Naive thymus-derived CD4-positive, alpha-beta T cell (primary cell): ENCODE results near the gene RECK. TPM values are rescaled to one million over a fixed set of nuclear protein-coding genes. Genes with fewer than 3 reads are reported as not detected.
"Not testable (repeated sequence)": the region's sequence is repeated elsewhere in the genome, so short reads cannot be mapped to it uniquely, and the experiment has no call there.

ENCODE experiments used
- ATAC-seq: fragments of 150-1000 bp; cut with Tn5 transposase; 2 replicates; pipeline ENCODE4 v1.10.0; 2021; ENCODE audit warnings: mild to moderate bottlenecking, moderate library complexity
- CTCF ChIA-PET: fragments of 350-600 bp; sonication (Branson Sonifier 250); formaldehyde crosslinking; loops from one replicate; lab custom pipeline; 2021; ENCODE audit warnings: antibody characterized with exemption; lab: Charles Lee
- POLR2A ChIA-PET: fragments of 350-600 bp; sonication (Branson Sonifier 250); formaldehyde crosslinking; loops from one replicate; lab custom pipeline; 2021; ENCODE audit warnings: antibody characterized with exemption, inconsistent platforms; lab: Charles Lee
- DNase-seq, 9 donors: peaks; one replicate each; pipeline versions ENCODE4 v3.0.0 to v3.0.0-alpha.2; 2020 to 2022; ENCODE audit warnings: mixed read lengths in 1 of 9
- H3K27ac ChIP-seq: one replicate; pipeline ENCODE4 v1.7.0; 2013; ENCODE audit warnings: mild to moderate bottlenecking, low read depth, low read length, moderate library complexity
- H3K27me3 ChIP-seq, 2 donors: one replicate each; pipeline ENCODE4 v1.7.0; 2013; ENCODE audit warnings: low read length in 2 of 2, mild to moderate bottlenecking in 2 of 2, moderate library complexity in 2 of 2; ENCODE audit not compliant: control insufficient read depth in 2 of 2, insufficient read depth in 2 of 2
- H3K36me3 ChIP-seq, 3 experiments: 1 replicate in 2 of 3; 2 replicates in 1 of 3; pipeline ENCODE4 v1.7.0; 2013; ENCODE audit warnings: low read length in 3 of 3, mild to moderate bottlenecking in 3 of 3, moderate library complexity in 1 of 3; ENCODE audit not compliant: insufficient read depth in 3 of 3, control insufficient read depth in 2 of 3
- H3K4me1 ChIP-seq, 2 donors: one replicate each; pipeline ENCODE4 v1.7.0; 2013; ENCODE audit warnings: low read length in 2 of 2, mild to moderate bottlenecking in 2 of 2, moderate library complexity in 1 of 2; ENCODE audit not compliant: control insufficient read depth in 2 of 2, insufficient read depth in 2 of 2
- H3K4me3 ChIP-seq: 2 replicates; pipeline ENCODE4 v1.7.0; 2013; ENCODE audit warnings: mild to moderate bottlenecking, low read length
- H3K9me3 ChIP-seq, 3 experiments: 1 replicate in 2 of 3; 2 replicates in 1 of 3; pipeline ENCODE4 v1.7.0; 2013; ENCODE audit warnings: low read length in 3 of 3; ENCODE audit not compliant: control insufficient read depth in 2 of 3
- H3K27ac Mint-ChIP-seq, 9 donors: one replicate each; pipeline ENCODE4 v1.8.0; 2020 to 2022; ENCODE audit warnings: mixed read lengths in 9 of 9, mild to moderate bottlenecking in 8 of 9, moderate library complexity in 5 of 9, inconsistent platforms in 2 of 9
- H3K27me3 Mint-ChIP-seq, 5 donors: one replicate each; pipeline ENCODE4 v1.8.0; 2021 to 2022; ENCODE audit warnings: mixed read lengths in 5 of 5, mild to moderate bottlenecking in 1 of 5
- H3K36me3 Mint-ChIP-seq, 5 donors: one replicate each; pipeline ENCODE4 v1.8.0; 2020 to 2022; ENCODE audit warnings: mixed read lengths in 5 of 5, mild to moderate bottlenecking in 3 of 5, inconsistent platforms in 1 of 5
- H3K4me1 Mint-ChIP-seq, 7 donors: one replicate each; pipeline ENCODE4 v1.8.0; 2020 to 2022; ENCODE audit warnings: mixed read lengths in 7 of 7, mild to moderate bottlenecking in 3 of 7, inconsistent platforms in 1 of 7
- H3K4me3 Mint-ChIP-seq, 10 donors: one replicate each; pipeline ENCODE4 v1.8.0; 2020 to 2022; ENCODE audit warnings: mild to moderate bottlenecking in 10 of 10, mixed read lengths in 10 of 10, moderate library complexity in 6 of 10, inconsistent platforms in 2 of 10
- H3K9me3 Mint-ChIP-seq, 11 donors: one replicate each; pipeline ENCODE4 v1.8.0; 2020 to 2022; ENCODE audit warnings: mixed read lengths in 11 of 11, mild to moderate bottlenecking in 4 of 11, inconsistent platforms in 1 of 11, moderate library complexity in 1 of 11
- intact Hi-C, 2 donors: fragments of 100-400 bp; cut with micrococcal nuclease; formaldehyde crosslinking; loops; one replicate each; pipeline ENCODE4 v1.15.1; 2023
- polyA plus RNA-seq, 2 donors: library from polyadenylated mRNA; unstranded; fragments of 300-500 nt; fragmentation: Illumina TruSeq; gene quantifications; one replicate each; pipeline ENCODE4 v1.2.3, GENCODE V29; 2021
- total RNA-seq, 6 experiments: library from RNA in 5 of 6; stranded (reverse) in 5 of 6; gene quantifications; 1 replicate in 5 of 6; 2 replicates in 1 of 6; pipeline ENCODE4 v1.2.3 and lab custom pipeline; 2021 to 2026

Gene RECK
- total and polyA plus RNA-seq, 7 experiments from 2014 or later, result 7.4 to 26.2 (median 13.9) TPM

GRCh38 chr9:36087054-36087453 lies 50.3 kb downstream of the RECK start:
- H3K36me3 Mint-ChIP-seq, result peaks cover 0 to 49% (median 33%) of the 10 kb centered on the region in 5 donors
- DNase-seq, H3K4me3 ChIP-seq, H3K27ac Mint-ChIP-seq, H3K4me1 Mint-ChIP-seq, H3K9me3 ChIP-seq, H3K27me3 ChIP-seq, POLR2A ChIA-PET, H3K4me1 ChIP-seq, H3K27me3 Mint-ChIP-seq, H3K4me3 Mint-ChIP-seq, H3K9me3 Mint-ChIP-seq, H3K27ac ChIP-seq, ATAC-seq, intact Hi-C loops: not testable (repeated sequence)
- H3K36me3 ChIP-seq, result peaks cover 0 to 12% (median 0%) of the 10 kb centered on the region in 3 experiments
- CTCF ChIA-PET, result interaction anchor here (1.2 to 1.3 kb wide), 2 partner anchors 13 to 16 kb away, joined by 3 read pairs; no protein-coding TSS in a partner anchor

- Mint-ChIP-seq H3K36me3 (peaks cover 0 to 39% (median 32%) of the 10 kb centered on the region in 5 donors), H3K4me3 (no peak overlapping the region), H3K4me1 (peaks cover 10 to 17% (median 16%) of the 10 kb centered on the region in 7 donors), H3K27me3 (no peaks in the 10 kb centered on the region), H3K9me3 (peaks cover 0 to 6% (median 0%) of the 10 kb centered on the region in 11 donors), H3K27ac (no peak overlapping the region)
- intact Hi-C loops, result no loop called here
- ChIA-PET POLR2A (interaction anchor here (1.4 kb wide), 1 partner anchor 9 kb away, joined by 6 read pairs; no protein-coding TSS in a partner anchor), CTCF (interaction anchor here (0.5 to 1.2 kb wide), 2 partner anchors 12 to 323 kb away, joined by 3 to 4 read pairs; no protein-coding TSS in a partner anchor)
- Histone ChIP-seq H3K36me3 (peaks cover 0 to 12% (median 0%) of the 10 kb centered on the region in 3 experiments), H3K9me3 (no peaks in the 10 kb centered on the region), H3K27ac (no peak overlapping the region), H3K27me3 (no peaks in the 10 kb centered on the region), H3K4me3 (no peak overlapping the region), H3K4me1 (peaks cover 0 to 4% of the 10 kb centered on the region in 2 donors)
- no peak for ATAC-seq
- no peak for DNase-seq
These were observed 51.3 kb downstream of the RECK start for GRCh38 chr9:36088020-36088419.

DNA sequence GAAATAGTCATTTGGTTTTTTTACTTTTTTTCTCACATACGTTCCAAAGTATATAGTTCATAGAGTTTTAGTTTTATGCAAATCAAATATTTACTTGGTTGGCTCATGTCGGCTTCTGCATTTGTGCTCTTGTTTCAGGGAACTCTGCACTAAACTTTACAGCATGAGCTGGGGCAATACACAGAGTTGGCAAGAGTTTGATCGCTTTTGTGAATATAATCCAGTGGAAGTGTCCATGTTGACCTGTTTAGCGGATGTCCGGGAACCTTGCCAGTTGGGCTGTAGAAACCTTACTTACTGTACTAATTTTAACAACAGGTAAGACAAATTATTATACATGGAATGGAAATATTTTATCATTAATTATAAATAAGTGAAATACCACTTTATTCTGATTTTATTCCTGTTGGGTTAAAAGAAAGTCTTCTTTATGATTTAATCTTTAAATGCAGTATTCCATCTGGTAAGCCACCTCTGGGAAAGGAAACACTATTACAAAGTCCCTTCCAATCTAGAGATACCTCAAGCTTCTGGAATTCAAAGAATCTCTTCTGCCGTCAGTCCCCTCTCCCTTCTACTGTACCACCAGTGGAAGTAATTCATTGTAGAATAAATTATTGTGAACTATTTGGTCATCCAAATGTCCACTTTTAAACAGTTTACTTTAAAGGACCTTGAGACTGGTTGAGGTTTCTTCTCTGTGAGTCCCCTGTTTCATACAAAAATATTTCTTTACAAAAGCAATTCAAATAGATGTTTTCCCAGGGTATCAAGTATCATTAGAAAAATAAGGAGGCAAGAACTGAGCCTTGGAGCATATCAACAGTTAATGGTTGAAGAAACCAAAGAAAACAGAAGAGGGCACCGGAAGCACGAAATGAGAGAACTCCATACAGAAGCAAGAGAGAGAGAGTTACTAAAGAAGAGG lies 54.6 kb downstream of the RECK start:
- Histone ChIP-seq H3K9me3 (no peaks in the 10 kb centered on the region), H3K27ac (no peak overlapping the region), H3K27me3 (no peaks in the 10 kb centered on the region), H3K36me3 (peaks cover 0 to 4% (median 0%) of the 10 kb centered on the region in 3 experiments), H3K4me3 (no peak overlapping the region), H3K4me1 (peaks cover 0 to 5% of the 10 kb centered on the region in 2 donors)
- no peak for DNase-seq
- H3K9me3 Mint-ChIP-seq, result peaks cover 0 to 6% (median 0%) of the 10 kb centered on the region in 11 donors
- peak overlapping the region in 9 of 10 donors; percentile 19 to 80 (median 50) for H3K4me3 Mint-ChIP-seq
- no peak for ATAC-seq
- intact Hi-C loops, result no loop called here
- H3K36me3 Mint-ChIP-seq, result peaks cover 0 to 21% (median 16%) of the 10 kb centered on the region in 5 donors
- no peaks in the 10 kb centered on the region for H3K27me3 Mint-ChIP-seq
- peaks cover 15 to 21% (median 17%) of the 10 kb centered on the region in 7 donors for H3K4me1 Mint-ChIP-seq
- peak overlapping the region; percentile 35 to 93 (median 70) for H3K27ac Mint-ChIP-seq
- POLR2A ChIA-PET, result interaction anchor here (0.6 to 1.1 kb wide), 5 partner anchors 34 to 1628 kb away, joined by 3 to 4 read pairs (median 4); no protein-coding TSS in a partner anchor
- CTCF ChIA-PET, result interaction anchor here (0.7 to 1.2 kb wide), 3 partner anchors 10 to 38 kb away, joined by 4 to 5 read pairs (median 4); no protein-coding TSS in a partner anchor

DNA sequence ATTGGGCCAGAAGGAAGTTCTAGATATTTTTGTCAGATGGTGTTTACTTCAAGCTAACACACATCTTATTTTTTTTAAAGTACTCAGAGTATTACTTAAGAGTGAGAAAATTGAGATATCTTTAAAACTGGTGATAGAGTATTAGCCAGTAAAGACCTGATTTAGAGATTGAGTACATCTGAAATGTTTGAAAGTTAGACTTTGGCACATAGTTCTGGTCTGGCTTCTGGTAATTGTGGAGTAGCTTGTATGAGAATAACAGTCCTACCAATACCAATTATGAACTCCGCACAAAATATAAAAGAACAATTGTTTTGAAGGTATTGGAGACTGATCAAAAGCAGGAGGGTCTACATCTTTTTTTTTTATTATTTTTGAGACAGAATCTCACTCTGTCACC lies 55.3 kb downstream of the RECK start:
- Mint-ChIP-seq H3K36me3 (peaks cover 0 to 15% (median 9%) of the 10 kb centered on the region in 5 donors), H3K27ac (peak overlapping the region; percentile 35 to 93 (median 84)), H3K4me1 (peaks cover 15 to 21% (median 17%) of the 10 kb centered on the region in 7 donors), H3K4me3 (peak overlapping the region in 8 of 10 donors; percentile 19 to 80 (median 52)), H3K27me3 (no peaks in the 10 kb centered on the region), H3K9me3 (peaks cover 0 to 6% (median 0%) of the 10 kb centered on the region in 11 donors)
- no peak for DNase-seq
- Histone ChIP-seq H3K4me1 (peaks cover 0 to 5% of the 10 kb centered on the region in 2 donors), H3K9me3 (no peaks in the 10 kb centered on the region), H3K27me3 (no peaks in the 10 kb centered on the region), H3K4me3 (no peak overlapping the region), H3K36me3 (no peaks in the 10 kb centered on the region), H3K27ac (no peak overlapping the region)
- no peak for ATAC-seq
- ChIA-PET POLR2A (interaction anchor here (0.6 to 1.1 kb wide), 5 partner anchors 33 to 1629 kb away, joined by 3 to 4 read pairs (median 4); no protein-coding TSS in a partner anchor), CTCF (interaction anchor here (0.5 to 1.6 kb wide), 6 partner anchors 9 to 469 kb away, joined by 3 to 6 read pairs (median 4); no protein-coding TSS in a partner anchor)
- intact Hi-C loops, result loop anchor here in 1 of 2 donors (2.0 kb wide), 2 partner anchors 53 to 55 kb away; partner anchors contain the start of gene RECK

GRCh38 chr9:36092509-36093215 lies 55.9 kb downstream of the RECK start:
- H3K36me3 Mint-ChIP-seq, result peaks cover 0 to 11% (median 8%) of the 10 kb centered on the region in 5 donors
- Histone ChIP-seq H3K9me3 (no peaks in the 10 kb centered on the region), H3K4me3 (peak overlapping the region; percentile 1), H3K27me3 (no peaks in the 10 kb centered on the region), H3K36me3 (no peaks in the 10 kb centered on the region), H3K27ac (peak overlapping the region; percentile 38), H3K4me1 (peaks cover 0 to 5% of the 10 kb centered on the region in 2 donors)
- ChIA-PET CTCF (interaction anchor here (0.5 to 1.6 kb wide), 4 partner anchors 11 to 468 kb away, joined by 3 to 6 read pairs (median 4); no protein-coding TSS in a partner anchor), POLR2A (no interaction called here)
- ATAC-seq (peak; percentile 90), DNase-seq (peak in 8 of 9 donors; percentile 14 to 58 (median 34))
- H3K4me3 Mint-ChIP-seq, result peak overlapping the region; percentile 50 to 83 (median 73)
- peaks cover 15 to 21% (median 17%) of the 10 kb centered on the region in 7 donors for H3K4me1 Mint-ChIP-seq
- no peaks in the 10 kb centered on the region for H3K27me3 Mint-ChIP-seq
- peak overlapping the region; percentile 35 to 95 (median 87) for H3K27ac Mint-ChIP-seq
- intact Hi-C loops, result loop anchor here in 1 of 2 donors (2.0 kb wide), 2 partner anchors 52 to 56 kb away; partner anchors contain the start of gene RECK
- H3K9me3 Mint-ChIP-seq, result peaks cover 0 to 6% (median 0%) of the 10 kb centered on the region in 11 donors
